Choroid plexus epithelial cell (primary cell): ENCODE measurements around the gene ARFRP1.
A peak's percentile ranks its signal among the peaks of the same experiment; 100 is the strongest.

Source experiments
- DNase-seq: peaks from one replicate; pipeline ENCODE4 v3.0.0-alpha.2; 2010; ENCODE audit warnings: low read depth
- H3K4me3 ChIP-seq: 2 replicates; pipeline ENCODE4 v1.5.1; 2011; ENCODE audit warnings: low read depth, mild to moderate bottlenecking, control low read depth, low read length, moderate library complexity
- TF ChIP-seq, protein P1 (sequence below): conservative IDR thresholded peaks from 2 replicates; pipeline ENCODE4 v1.5.1; 2011; ENCODE audit warnings: low read depth, mild to moderate bottlenecking, control low read depth, inconsistent platforms, low read length, moderate library complexity

Gene ARFRP1

DNA sequence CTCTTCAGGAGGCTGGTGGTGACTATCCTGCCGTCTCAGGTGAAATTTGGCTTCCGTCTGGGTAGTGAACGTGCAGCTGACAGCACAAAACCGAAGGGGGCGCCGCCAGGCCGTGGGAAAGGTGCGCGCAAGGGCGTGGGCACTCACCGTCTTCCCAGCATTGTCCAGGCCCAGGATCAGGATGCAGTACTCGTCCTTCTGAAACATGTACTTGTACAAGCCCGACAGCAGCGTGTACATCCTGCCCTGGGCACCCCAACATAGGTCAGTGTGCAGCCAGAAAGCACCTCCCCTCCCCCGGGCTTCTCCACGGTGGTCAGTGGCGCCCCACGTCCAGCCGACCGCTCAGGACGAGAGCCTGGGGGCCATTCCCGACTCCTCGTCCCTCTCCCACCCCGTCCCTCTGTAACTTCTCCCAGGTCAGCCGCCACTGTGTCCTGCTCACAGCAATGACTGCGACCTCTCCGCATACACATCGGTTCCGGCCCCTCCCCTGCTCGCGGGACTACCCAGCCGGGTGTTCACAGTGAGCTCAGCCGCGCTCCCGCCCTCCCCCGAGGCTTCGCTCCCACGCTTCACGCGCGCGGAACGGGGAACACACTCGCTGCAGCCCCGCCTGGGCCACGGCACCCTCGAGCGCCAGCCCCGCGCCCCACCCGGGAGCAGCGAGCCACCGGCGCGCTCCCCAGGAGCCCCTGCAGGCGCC, 771 bp downstream of the ARFRP1 start:
- peak; percentile 59 for DNase-seq
- peak overlapping the region; percentile 83 for H3K4me3 ChIP-seq
- TF ChIP-seq, protein P1, sequence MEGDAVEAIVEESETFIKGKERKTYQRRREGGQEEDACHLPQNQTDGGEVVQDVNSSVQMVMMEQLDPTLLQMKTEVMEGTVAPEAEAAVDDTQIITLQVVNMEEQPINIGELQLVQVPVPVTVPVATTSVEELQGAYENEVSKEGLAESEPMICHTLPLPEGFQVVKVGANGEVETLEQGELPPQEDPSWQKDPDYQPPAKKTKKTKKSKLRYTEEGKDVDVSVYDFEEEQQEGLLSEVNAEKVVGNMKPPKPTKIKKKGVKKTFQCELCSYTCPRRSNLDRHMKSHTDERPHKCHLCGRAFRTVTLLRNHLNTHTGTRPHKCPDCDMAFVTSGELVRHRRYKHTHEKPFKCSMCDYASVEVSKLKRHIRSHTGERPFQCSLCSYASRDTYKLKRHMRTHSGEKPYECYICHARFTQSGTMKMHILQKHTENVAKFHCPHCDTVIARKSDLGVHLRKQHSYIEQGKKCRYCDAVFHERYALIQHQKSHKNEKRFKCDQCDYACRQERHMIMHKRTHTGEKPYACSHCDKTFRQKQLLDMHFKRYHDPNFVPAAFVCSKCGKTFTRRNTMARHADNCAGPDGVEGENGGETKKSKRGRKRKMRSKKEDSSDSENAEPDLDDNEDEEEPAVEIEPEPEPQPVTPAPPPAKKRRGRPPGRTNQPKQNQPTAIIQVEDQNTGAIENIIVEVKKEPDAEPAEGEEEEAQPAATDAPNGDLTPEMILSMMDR: peak; percentile 59

DNA sequence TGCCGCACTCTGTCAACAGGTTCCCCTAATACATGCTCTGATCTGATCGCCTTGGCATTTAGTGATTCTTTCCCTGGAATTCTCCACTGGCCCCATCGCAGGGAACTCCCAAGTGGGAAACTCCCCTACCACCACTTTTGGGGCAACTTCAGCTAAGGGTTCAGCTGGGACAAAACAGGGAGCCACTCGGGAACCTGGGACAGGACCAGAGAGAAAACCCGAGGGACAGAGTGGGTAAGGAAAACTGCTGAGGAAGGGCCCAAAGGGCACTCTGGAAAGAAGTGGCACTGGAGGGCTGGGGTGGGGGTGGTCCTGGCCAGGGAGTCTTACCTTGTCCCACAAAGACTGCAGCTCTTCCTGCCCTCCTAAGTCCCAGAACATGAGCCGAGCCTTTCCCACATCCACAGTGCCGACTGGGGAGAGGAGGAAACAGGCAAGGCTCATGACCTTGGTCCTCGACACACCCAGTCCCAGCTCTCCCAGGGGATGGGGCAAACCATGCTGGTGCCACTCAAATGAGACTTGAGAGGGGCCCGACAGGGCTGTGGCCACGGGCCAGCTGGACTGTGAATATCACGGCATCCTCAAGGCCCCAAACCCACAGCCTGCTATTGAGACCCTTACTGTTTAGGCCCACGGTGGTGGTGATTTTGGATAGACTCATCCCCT, 1.6 kb downstream of the ARFRP1 start:
- peak overlapping the region; percentile 83 for H3K4me3 ChIP-seq
- no peak for DNase-seq
- TF ChIP-seq, protein P1: no peak

DNA sequence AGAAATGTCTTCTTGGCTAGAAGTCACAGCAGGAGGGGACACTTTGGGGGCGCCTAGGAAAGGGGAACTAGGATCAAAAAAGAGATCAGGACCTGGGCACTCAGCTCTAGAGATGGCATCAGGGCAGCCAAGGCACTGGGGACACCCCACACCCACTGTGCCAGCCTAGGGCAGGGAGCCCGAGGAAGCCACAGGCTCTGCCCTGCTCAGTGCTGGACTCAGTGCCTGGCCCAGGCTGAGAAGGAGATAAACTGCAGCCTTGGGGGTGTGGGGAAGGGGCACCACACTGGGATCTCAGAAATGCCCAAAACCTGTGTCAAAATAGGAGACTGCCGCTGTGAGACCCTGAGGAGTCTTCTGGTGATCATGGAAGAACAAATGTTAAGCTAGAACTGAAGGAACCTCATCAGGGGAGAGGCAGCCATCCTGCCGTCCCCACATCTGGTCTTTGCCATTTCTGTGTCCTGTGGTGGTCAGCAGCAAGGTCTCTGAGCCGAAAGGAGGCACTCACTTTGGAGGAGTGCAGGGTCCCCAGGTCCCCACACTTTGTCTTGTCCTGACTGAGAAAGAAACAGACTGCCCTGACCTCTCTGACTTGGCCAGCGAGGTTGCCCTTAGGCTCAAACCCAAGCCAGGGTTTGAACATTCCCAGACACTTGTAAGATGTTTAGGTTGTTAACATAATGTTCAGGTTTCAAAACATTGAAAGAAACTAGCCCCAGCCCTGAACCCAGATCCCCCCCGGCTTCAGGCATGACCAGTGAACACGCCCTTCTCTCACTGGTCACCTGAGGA, 2.3 kb downstream of the ARFRP1 start:
- no peak for DNase-seq
- H3K4me3 ChIP-seq: no peak overlapping the region
- TF ChIP-seq, protein P1: no peak

DNA sequence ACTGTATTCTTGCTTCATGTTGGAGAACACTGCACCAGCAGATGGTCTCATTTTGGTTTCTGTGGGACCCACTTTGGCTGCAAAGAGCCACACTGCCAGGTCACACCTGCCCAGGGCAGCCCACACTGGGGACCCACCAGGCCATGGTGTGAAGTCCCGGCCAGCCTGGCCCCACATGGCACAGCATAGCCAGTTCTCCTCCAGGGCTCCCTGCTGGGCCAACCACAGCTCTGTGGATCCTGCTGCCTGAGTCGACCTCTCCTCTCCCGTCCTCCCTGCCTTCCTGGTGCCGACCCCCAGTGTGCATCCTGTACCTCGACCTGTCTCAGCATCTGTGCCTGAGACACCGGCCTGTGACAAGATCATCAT, 3.0 kb downstream of the ARFRP1 start:
- no peak overlapping the region for H3K4me3 ChIP-seq
- TF ChIP-seq, protein P1: no peak
- no peak for DNase-seq

DNA sequence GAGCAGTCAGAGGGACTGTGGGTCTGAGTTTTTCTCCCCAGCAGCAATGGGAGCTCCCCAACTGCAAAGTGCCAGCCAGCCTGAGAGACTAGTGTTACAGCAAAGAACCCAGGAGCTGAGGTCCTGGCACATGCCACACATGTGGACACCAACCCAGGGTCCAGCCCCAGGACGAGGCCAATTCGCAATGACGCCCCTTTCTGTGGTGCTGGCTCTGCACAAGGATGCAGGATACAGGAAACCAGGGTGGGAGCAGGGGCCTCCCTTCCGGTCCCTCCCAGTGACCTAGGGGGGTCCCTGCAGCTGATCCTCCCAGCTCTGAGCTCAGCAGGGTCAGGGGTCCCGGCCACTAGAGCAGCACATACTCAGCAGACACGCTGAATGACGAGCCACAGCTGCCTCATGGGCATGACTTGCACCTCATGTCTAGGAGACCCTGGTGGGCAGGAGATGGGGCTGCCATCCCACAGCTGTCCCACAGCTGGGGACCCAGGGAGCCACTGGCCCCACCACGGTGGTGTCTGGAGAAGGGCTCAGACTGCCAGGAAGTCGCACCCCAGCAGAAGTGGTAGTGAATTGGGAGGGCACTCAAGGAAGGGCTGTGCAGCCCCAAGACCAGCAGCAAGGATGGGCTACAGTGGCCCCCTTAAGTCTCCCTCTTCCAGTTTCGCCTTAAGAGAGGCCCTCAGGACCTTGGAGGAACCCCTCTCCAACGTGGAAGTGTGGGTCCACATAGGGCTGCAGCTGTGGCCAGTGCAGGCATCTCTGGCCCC, 3.6 kb downstream of the ARFRP1 start:
- TF ChIP-seq, protein P1: no peak
- no peak for DNase-seq
- H3K4me3 ChIP-seq: no peak overlapping the region

DNA sequence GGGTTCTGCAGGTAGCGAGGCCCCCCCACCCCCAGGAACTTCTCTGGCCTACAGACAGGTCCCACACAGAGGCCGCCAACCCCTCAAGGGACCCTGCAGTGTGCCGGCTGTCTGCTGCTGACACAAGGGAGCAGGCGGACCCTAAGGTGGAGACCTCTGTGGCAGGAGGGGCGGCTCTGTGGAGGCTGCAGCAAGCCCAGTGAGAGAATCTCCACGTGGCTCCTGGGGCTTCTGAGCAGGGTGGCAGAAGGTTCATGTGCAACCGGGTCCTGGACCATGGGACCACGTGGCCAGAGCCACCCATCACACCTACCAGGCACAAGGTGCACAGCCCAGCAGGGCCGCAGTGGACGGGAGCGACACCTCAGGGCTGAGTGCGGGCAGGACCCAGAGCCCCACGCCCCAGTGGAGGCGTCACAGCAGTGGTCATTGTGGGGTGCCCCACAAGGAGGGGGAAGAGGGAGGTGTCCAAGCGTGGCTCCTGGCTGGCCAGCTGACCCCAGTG, 4.3 kb downstream of the ARFRP1 start:
- no peak for DNase-seq
- TF ChIP-seq, protein P1: no peak
- H3K4me3 ChIP-seq: no peak overlapping the region
